ENCODE measurements around the gene UBE2H. TPM values are rescaled to one million over a fixed set of nuclear protein-coding genes. Genes with fewer than 3 reads are reported as not detected.
A peak's percentile ranks its signal among the peaks of the same experiment; 100 is the strongest.

Gene UBE2H
- total RNA-seq, 1 experiment from 2014 or later: 28.8 TPM

GRCh38 chr7:129950191-129950932 lies 2.4 kb downstream of the UBE2H start:
- no peak for TF ChIP-seq EZH2 (IDR thresholded peaks at IDR 0.05; ENCODE audit: borderline replicate concordance, low read depth, low read length, poor library complexity, severe bottlenecking)
- TF ChIP-seq, protein P1, sequence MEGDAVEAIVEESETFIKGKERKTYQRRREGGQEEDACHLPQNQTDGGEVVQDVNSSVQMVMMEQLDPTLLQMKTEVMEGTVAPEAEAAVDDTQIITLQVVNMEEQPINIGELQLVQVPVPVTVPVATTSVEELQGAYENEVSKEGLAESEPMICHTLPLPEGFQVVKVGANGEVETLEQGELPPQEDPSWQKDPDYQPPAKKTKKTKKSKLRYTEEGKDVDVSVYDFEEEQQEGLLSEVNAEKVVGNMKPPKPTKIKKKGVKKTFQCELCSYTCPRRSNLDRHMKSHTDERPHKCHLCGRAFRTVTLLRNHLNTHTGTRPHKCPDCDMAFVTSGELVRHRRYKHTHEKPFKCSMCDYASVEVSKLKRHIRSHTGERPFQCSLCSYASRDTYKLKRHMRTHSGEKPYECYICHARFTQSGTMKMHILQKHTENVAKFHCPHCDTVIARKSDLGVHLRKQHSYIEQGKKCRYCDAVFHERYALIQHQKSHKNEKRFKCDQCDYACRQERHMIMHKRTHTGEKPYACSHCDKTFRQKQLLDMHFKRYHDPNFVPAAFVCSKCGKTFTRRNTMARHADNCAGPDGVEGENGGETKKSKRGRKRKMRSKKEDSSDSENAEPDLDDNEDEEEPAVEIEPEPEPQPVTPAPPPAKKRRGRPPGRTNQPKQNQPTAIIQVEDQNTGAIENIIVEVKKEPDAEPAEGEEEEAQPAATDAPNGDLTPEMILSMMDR (conservative IDR thresholded peaks at IDR 0.05; ENCODE audit: low read depth, low read length): no peak
- Histone ChIP-seq H3K27ac (ENCODE audit: low read depth, low read length, poor library complexity, severe bottlenecking) (peak overlapping the region; percentile 88), H3K36me3 (ENCODE audit: insufficient read depth, low read length, poor library complexity, severe bottlenecking) (no peaks in the 10 kb centered on the region), H3K9me3 (ENCODE audit: low read depth, low read length, poor library complexity, severe bottlenecking) (no peaks in the 10 kb centered on the region), H3K4me3 (ENCODE audit: low read depth, low read length, poor library complexity, severe bottlenecking) (peak overlapping the region; percentile 85), H3K4me1 (ENCODE audit: insufficient read depth, low read length, poor library complexity, severe bottlenecking) (peaks cover 16% of the 10 kb centered on the region), H3K27me3 (replicated peaks; ENCODE audit: insufficient read depth, low read depth, low read length, poor library complexity) (no peaks in the 10 kb centered on the region)
- no TSS peak for BruUV-seq (replicated peaks)
- ChIA-PET CTCF (no interaction called here), POLR2A (ENCODE audit: low non-redundant PET) (no interaction called here)
- intact Hi-C loops (cut with micrococcal nuclease; ENCODE audit: unreplicated experiment): no loop called here
- peak; percentile 51 for DNase-seq (ENCODE audit: low spot score)

GRCh38 chr7:129949292-129950133 lies 3.2 kb downstream of the UBE2H start:
- CTCF ChIA-PET: no interaction called here
- BruUV-seq (replicated peaks): TSS peak; percentile 78
- intact Hi-C loops (cut with micrococcal nuclease; ENCODE audit: unreplicated experiment): no loop called here

DNA sequence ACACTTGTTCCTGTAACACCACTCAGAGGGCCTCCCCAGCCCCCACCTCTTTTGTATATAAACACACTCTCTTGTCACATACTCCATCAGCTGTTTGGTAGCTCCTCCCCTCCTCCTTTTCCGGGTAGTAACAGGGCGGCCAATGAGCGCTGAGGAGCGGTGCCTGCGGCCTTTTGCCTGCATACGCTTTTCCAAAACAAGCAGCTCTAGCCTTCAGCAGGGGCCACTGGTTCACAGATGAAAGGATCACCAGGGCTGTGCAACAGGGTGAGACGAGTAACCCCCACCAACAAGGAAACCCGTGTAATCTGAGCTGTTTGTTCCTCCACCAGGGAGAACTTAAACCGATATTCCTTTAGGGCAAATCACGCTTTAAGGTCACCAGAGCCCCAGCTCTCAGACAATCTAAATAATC lies 3.9 kb downstream of the UBE2H start:
- no peaks in the 10 kb centered on the region for H3K9me3 ChIP-seq (ENCODE audit: low read depth, low read length, poor library complexity, severe bottlenecking)
- intact Hi-C loops (cut with micrococcal nuclease; ENCODE audit: unreplicated experiment): no loop called here
- no TSS peak for BruUV-seq (replicated peaks)
- H3K27ac ChIP-seq (ENCODE audit: low read depth, low read length, poor library complexity, severe bottlenecking): peak overlapping the region; percentile 88
- ChIA-PET CTCF (no interaction called here), POLR2A (ENCODE audit: low non-redundant PET) (no interaction called here)
- no peaks in the 10 kb centered on the region for H3K36me3 ChIP-seq (ENCODE audit: insufficient read depth, low read length, poor library complexity, severe bottlenecking)
- DNase-seq (ENCODE audit: low spot score): peak; percentile 92
- H3K4me1 ChIP-seq (ENCODE audit: insufficient read depth, low read length, poor library complexity, severe bottlenecking): peaks cover 16% of the 10 kb centered on the region
- H3K27me3 ChIP-seq (replicated peaks; ENCODE audit: insufficient read depth, low read depth, low read length, poor library complexity): no peaks in the 10 kb centered on the region
- TF ChIP-seq, protein P1 (conservative IDR thresholded peaks at IDR 0.05; ENCODE audit: low read depth, low read length): no peak
- no peak for TF ChIP-seq EZH2 (IDR thresholded peaks at IDR 0.05; ENCODE audit: borderline replicate concordance, low read depth, low read length, poor library complexity, severe bottlenecking)
- peak overlapping the region; percentile 85 for H3K4me3 ChIP-seq (ENCODE audit: low read depth, low read length, poor library complexity, severe bottlenecking)

More at GRCh38 chr7:129949292-129950133, 3.2 kb downstream of the UBE2H start:
- Histone ChIP-seq H3K27ac (ENCODE audit: low read depth, low read length, poor library complexity, severe bottlenecking) (peak overlapping the region; percentile 88), H3K9me3 (ENCODE audit: low read depth, low read length, poor library complexity, severe bottlenecking) (no peaks in the 10 kb centered on the region), H3K4me3 (ENCODE audit: low read depth, low read length, poor library complexity, severe bottlenecking) (peak overlapping the region; percentile 85), H3K4me1 (ENCODE audit: insufficient read depth, low read length, poor library complexity, severe bottlenecking) (peaks cover 16% of the 10 kb centered on the region), H3K36me3 (ENCODE audit: insufficient read depth, low read length, poor library complexity, severe bottlenecking) (no peaks in the 10 kb centered on the region), H3K27me3 (replicated peaks; ENCODE audit: insufficient read depth, low read depth, low read length, poor library complexity) (no peaks in the 10 kb centered on the region)
- DNase-seq (ENCODE audit: low spot score): peak; percentile 76
- TF ChIP-seq EZH2 (IDR thresholded peaks at IDR 0.05; ENCODE audit: borderline replicate concordance, low read depth, low read length, poor library complexity, severe bottlenecking): no peak
- POLR2A ChIA-PET (ENCODE audit: low non-redundant PET): no interaction called here

All from A673 (cell line).